ENCODE measurements around the gene TXNL4B.

The TXNL4B gene

GRCh38 chr16:72044825-72045359 lies 48.5 kb downstream of the TXNL4B start:
- no peak overlapping the region for H3K4me3 ChIP-seq (ENCODE audit: low read length)

GRCh38 chr16:72044296-72044695 lies 49.1 kb downstream of the TXNL4B start:
- H3K4me3 ChIP-seq (ENCODE audit: low read length) = no peak overlapping the region
- no peak for DNase-seq (ENCODE audit: low read depth)
- TF ChIP-seq CTCF (IDR thresholded peaks at IDR 0.05; ENCODE audit: insufficient read depth, low read depth, low read length, missing control alignments) = no peak

More at GRCh38 chr16:72044825-72045359, 48.5 kb downstream of the TXNL4B start:
- no peak for DNase-seq (ENCODE audit: low read depth)
- no peak for TF ChIP-seq CTCF (IDR thresholded peaks at IDR 0.05; ENCODE audit: insufficient read depth, low read depth, low read length, missing control alignments)

GRCh38 chr16:72043539-72043938 lies 49.9 kb downstream of the TXNL4B start:
- TF ChIP-seq CTCF (IDR thresholded peaks at IDR 0.05; ENCODE audit: insufficient read depth, low read depth, low read length, missing control alignments) = no peak
- no peak overlapping the region for H3K4me3 ChIP-seq (ENCODE audit: low read length)
- DNase-seq (ENCODE audit: low read depth) = no peak

GRCh38 chr16:72043058-72043457 lies 50.4 kb downstream of the TXNL4B start:
- no peak overlapping the region for H3K4me3 ChIP-seq (ENCODE audit: low read length)
- TF ChIP-seq CTCF (IDR thresholded peaks at IDR 0.05; ENCODE audit: insufficient read depth, low read depth, low read length, missing control alignments) = no peak
- no peak for DNase-seq (ENCODE audit: low read depth)

GRCh38 chr16:72042157-72042660 lies 51.2 kb downstream of the TXNL4B start:
- H3K4me3 ChIP-seq (ENCODE audit: low read length) = no peak overlapping the region
- no peak for DNase-seq (ENCODE audit: low read depth)
- no peak for TF ChIP-seq CTCF (IDR thresholded peaks at IDR 0.05; ENCODE audit: insufficient read depth, low read depth, low read length, missing control alignments)

GRCh38 chr16:72036098-72036497 lies 57.3 kb downstream of the TXNL4B start:
- no peak overlapping the region for H3K4me3 ChIP-seq (ENCODE audit: low read length)
- no peak for DNase-seq (ENCODE audit: low read depth)
- no peak for TF ChIP-seq CTCF (IDR thresholded peaks at IDR 0.05; ENCODE audit: insufficient read depth, low read depth, low read length, missing control alignments)
